GM12878 (cell line): ENCODE measurements around the gene SMCP. TPM values are rescaled to one million over a fixed set of nuclear protein-coding genes. Genes with fewer than 3 reads are reported as not detected.

Source experiments
- ATAC-seq: fragments of 200-7000 bp; cut with Tn5 transposase; 3 replicates; pipeline ENCODE4 v1.9.1; 2020; ENCODE audit warnings: mild to moderate bottlenecking, moderate library complexity
- BruUV-seq: library from RNA; stranded (reverse); fragments of 400-500 nt; replicated peaks from 2 replicates; lab custom pipeline; 2021; lab: Mats Ljungman, UMichigan
- CTCF ChIA-PET: fragments of 300-600 bp; sonication (Branson Sonifier 250); formaldehyde crosslinking; extraction: SDS; loops from one replicate; lab custom pipeline; 2021; ENCODE audit warnings: inconsistent platforms; lab: Yijun Ruan, JAX
- POLR2A ChIA-PET: fragments of 350-600 bp; formaldehyde crosslinking; extraction: SDS; loops from one replicate; lab custom pipeline; 2021; ENCODE audit warnings: inconsistent platforms; lab: Charles Lee
- RAD21 ChIA-PET: fragments of 300-600 bp; sonication (Branson Sonifier 250); formaldehyde crosslinking; loops from one replicate; lab custom pipeline; 2023; ENCODE audit warnings: antibody characterized with exemption; ENCODE audit not compliant: unreplicated experiment; lab: Charles Lee
- SMC1A ChIA-PET: fragments of 300-600 bp; sonication (Branson Sonifier 250); formaldehyde crosslinking; loops from one replicate; lab custom pipeline; 2023; ENCODE audit not compliant: unreplicated experiment, uncharacterized antibody; lab: Charles Lee
- DNase-seq: peaks from one replicate; pipeline ENCODE4 v3.0.0-alpha.2; 2011; ENCODE audit warnings: low read depth, low spot score
- FAIRE-seq: peaks from 3 replicates; lab custom pipeline; 2011; peaks lifted over from hg19 to GRCh38; lab: Jason Lieb, UNC
- H2AFZ ChIP-seq: 2 replicates; pipeline ENCODE4 v1.6.0; 2011; ENCODE audit warnings: low read depth, low read length, control low read depth; ENCODE audit not compliant: control insufficient read depth
- H3K27ac ChIP-seq: 2 replicates; pipeline ENCODE4 v1.5.1; 2011; ENCODE audit warnings: control low read depth; ENCODE audit not compliant: control insufficient read depth, insufficient read depth
- H3K27me3 ChIP-seq, 2 experiments: replicated peaks in 1 of 2; 2 replicates each; pipeline versions ENCODE4 v1.6.0 to v1.6.1; 2011; ENCODE audit warnings: low read length in 1 of 2; ENCODE audit not compliant: control insufficient read depth in 2 of 2, insufficient read depth in 2 of 2
- H3K36me3 ChIP-seq, 2 experiments: 2 replicates each; pipeline ENCODE4 v1.5.1; 2011; ENCODE audit warnings: low read length in 1 of 2; ENCODE audit not compliant: control insufficient read depth in 2 of 2, insufficient read depth in 2 of 2
- H3K4me1 ChIP-seq: 2 replicates; pipeline ENCODE4 v1.6.1; 2011; ENCODE audit warnings: mild to moderate bottlenecking, low read length, moderate library complexity, mixed read lengths; ENCODE audit not compliant: control insufficient read depth, insufficient read depth
- H3K4me2 ChIP-seq: 2 replicates; pipeline ENCODE4 v1.6.0; 2011; ENCODE audit warnings: control low read depth; ENCODE audit not compliant: control insufficient read depth, insufficient read depth
- H3K4me3 ChIP-seq: fragments of 200-600 bp; sonication (generic); 2 replicates; pipeline ENCODE4 v1.5.1; 2016
- H3K79me2 ChIP-seq: 2 replicates; pipeline ENCODE4 v1.6.0; 2011; ENCODE audit warnings: low read length; ENCODE audit not compliant: control insufficient read depth, insufficient read depth
- H3K9ac ChIP-seq: 2 replicates; pipeline ENCODE4 v1.8.0; 2011; ENCODE audit warnings: low read length, control low read depth, mixed read lengths; ENCODE audit not compliant: control insufficient read depth, insufficient read depth
- H3K9me3 ChIP-seq: replicated peaks from 3 replicates; pipeline ENCODE4 v1.5.1; 2011; ENCODE audit warnings: mild to moderate bottlenecking, low read length; ENCODE audit not compliant: control insufficient read depth, insufficient read depth
- H4K20me1 ChIP-seq: 2 replicates; pipeline ENCODE4 v1.6.0; 2011; ENCODE audit not compliant: control insufficient read depth, insufficient read depth
- ATF7 ChIP-seq: fragments of 450-650 bp; IDR thresholded peaks from 2 replicates; pipeline ENCODE4 v1.6.1; 2016; ENCODE audit warnings: low read depth, mild to moderate bottlenecking
- CHD1 ChIP-seq: IDR thresholded peaks from 2 replicates; pipeline ENCODE4 v1.6.1; 2012; ENCODE audit warnings: low read depth, low read length, improper control_type of control experiment
- CUX1 ChIP-seq: IDR thresholded peaks from 2 replicates; pipeline ENCODE4 v1.6.1; 2012; ENCODE audit warnings: improper control_type of control experiment, low read depth, low read length; ENCODE audit not compliant: insufficient replicate concordance
- ESRRA ChIP-seq: IDR thresholded peaks from 2 replicates; pipeline ENCODE4 v1.6.1; 2012; ENCODE audit warnings: mild to moderate bottlenecking, low read length, improper control_type of control experiment
- PAX5 ChIP-seq: IDR thresholded peaks from 2 replicates; pipeline ENCODE4 v1.6.1; 2011; ENCODE audit warnings: low read depth, low read length, borderline replicate concordance
- PAX8 ChIP-seq: fragments of 450-650 bp; IDR thresholded peaks from 2 replicates; pipeline ENCODE4 v1.6.1; 2017; ENCODE audit warnings: mild to moderate bottlenecking, moderate library complexity
- RAD51 ChIP-seq: fragments of 450-650 bp; IDR thresholded peaks from 2 replicates; pipeline ENCODE4 v1.6.1; 2016; ENCODE audit warnings: moderate library complexity, mild to moderate bottlenecking, inconsistent platforms
- RB1 ChIP-seq: fragments of 450-650 bp; formaldehyde crosslinking; IDR thresholded peaks from 2 replicates; pipeline ENCODE4 v1.6.1; 2017; ENCODE audit warnings: mild to moderate bottlenecking, borderline replicate concordance
- SMAD1 ChIP-seq: fragments of 450-650 bp; IDR thresholded peaks from 2 replicates; pipeline ENCODE4 v1.6.1; 2018; ENCODE audit warnings: mild to moderate bottlenecking, low read depth; ENCODE audit not compliant: partially characterized antibody
- SMARCA5 ChIP-seq: fragments of 450-650 bp; IDR thresholded peaks from 2 replicates; pipeline ENCODE4 v1.6.1; 2017; ENCODE audit warnings: mild to moderate bottlenecking
- ZNF217 ChIP-seq: fragments of 450-650 bp; IDR thresholded peaks from 2 replicates; pipeline ENCODE4 v1.6.1; 2017; ENCODE audit warnings: antibody characterized with exemption, mild to moderate bottlenecking
- WGBS: methylation state at CpG from one replicate; pipeline ENCODE4 v1.1.6; 2016; ENCODE audit warnings: low lambda C conversion rate; ENCODE audit not compliant: insufficient replicate concordance, insufficient coverage; ENCODE audit errors: missing lambda C conversion rate; 5-methylcytosine and 5-hydroxymethylcytosine counted together
- in situ Hi-C: fragments of 300-500 bp; cut with MboI; formaldehyde crosslinking; loops from 9 replicates; pipeline ENCODE4 v1.14.3; 2018; ENCODE audit warnings: mixed read lengths
- intact Hi-C: fragments of 100-400 bp; cut with micrococcal nuclease; formaldehyde crosslinking; loops from one replicate; pipeline ENCODE4 v1.14.2; 2022; ENCODE audit not compliant: unreplicated experiment
- polyA plus RNA-seq, 11 experiments: library from polyadenylated mRNA; depleted of rRNA in 4 of 11; unstranded in 6 of 11; stranded (reverse) in 5 of 11; fragments of >200 nt; fragmentation: Nextera tagmentation in 4 of 11; fragmentation: Illumina TruSeq in 1 of 11; extraction: Ambion mirVana in 4 of 11; extraction: Trizol in 1 of 11; gene quantifications; 1 replicate in 1 of 11; 2 replicates in 10 of 11; pipeline versions ENCODE4 v1.2.1 to v1.2.3, GENCODE V29; 2011 to 2016; ENCODE audit warnings: inconsistent platforms in 2 of 11, missing spikeins in 2 of 11, low read depth in 1 of 11
- total RNA-seq, 4 experiments: library from RNA; depleted of rRNA in 3 of 4; stranded (reverse); fragments of >200 nt in 3 of 4; fragmentation: Illumina TruSeq in 1 of 4; extraction: Trizol in 1 of 4; gene quantifications; 2 replicates each; pipeline versions ENCODE4 v1.2.1 to v1.2.3, GENCODE V29; 2013 to 2021
- TF ChIP-seq, protein P1 (sequence below): IDR thresholded peaks from 2 replicates; pipeline ENCODE4 v1.6.1; 2011; ENCODE audit warnings: low read depth, low read length, improper control_type of control experiment, borderline replicate concordance
- TF ChIP-seq, protein P2 (sequence below): IDR thresholded peaks from 2 replicates; pipeline ENCODE4 v1.6.1; 2011; ENCODE audit warnings: borderline replicate concordance, low read depth, mild to moderate bottlenecking, moderate library complexity, low read length; ENCODE audit not compliant: insufficient read depth, poor library complexity, severe bottlenecking
- TF ChIP-seq, protein P3 (sequence below): IDR thresholded peaks from 2 replicates; pipeline ENCODE4 v1.6.1; 2012; ENCODE audit warnings: mild to moderate bottlenecking, low read depth, low read length

Gene SMCP
- total and polyA plus RNA-seq, 10 of the 15 experiments (the other 5 are each of a cell fraction or from before 2014, with no cell fraction given): 0.16 to 0.69 (median 0.27) TPM; not detected in 7

DNA sequence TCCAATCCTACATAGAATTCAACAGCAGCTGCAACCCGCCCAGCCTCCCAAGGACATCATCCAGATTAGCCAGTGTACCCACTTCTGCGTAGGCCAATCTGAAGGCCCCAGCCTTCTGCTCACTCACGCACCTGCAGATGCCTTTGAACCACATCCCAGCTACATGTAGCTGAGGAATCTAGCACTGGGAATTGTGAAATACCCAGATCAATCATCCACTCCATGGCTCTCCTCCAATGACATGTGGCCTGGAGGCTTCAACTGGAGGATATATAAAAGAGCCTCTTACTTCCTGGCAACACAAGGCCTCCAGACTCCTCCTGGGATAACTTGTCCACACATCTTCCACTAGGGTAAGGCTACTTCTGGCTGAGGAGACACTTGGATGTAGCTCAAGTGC lies 35.6 kb upstream of the SMCP start, which contains the start of gene LCE6A:
Gene LCE6A (plus strand): TSS at position 301 of the 400 bp plus-strand sequence. CDS start 665 bp downstream, outside the sequence.
- H3K9me3 ChIP-seq: no peaks in the 10 kb centered on the region
- RAD21 ChIA-PET: no interaction called here
- no peak for FAIRE-seq
- H2AFZ ChIP-seq: no peak within 1 kb of the TSS
- BruUV-seq: no TSS peak
- H3K27ac ChIP-seq: no peak within 1 kb of the TSS
- intact Hi-C loops: no loop called here
- no peak for DNase-seq
- no peak for ATAC-seq
- H3K36me3 ChIP-seq: no peaks in the 10 kb centered on the region
- H3K9ac ChIP-seq: no peak within 1 kb of the TSS
- no peak within 1 kb of the TSS for H3K4me2 ChIP-seq
- POLR2A ChIA-PET: no interaction called here
- H3K79me2 ChIP-seq: no peaks in the 10 kb centered on the region
- no peaks in the 10 kb centered on the region for H4K20me1 ChIP-seq
- no peaks in the 10 kb centered on the region for H3K27me3 ChIP-seq
- TF ChIP-seq SMAD1: no peak
- TF ChIP-seq CHD1: no peak
- TF ChIP-seq, protein P1, sequence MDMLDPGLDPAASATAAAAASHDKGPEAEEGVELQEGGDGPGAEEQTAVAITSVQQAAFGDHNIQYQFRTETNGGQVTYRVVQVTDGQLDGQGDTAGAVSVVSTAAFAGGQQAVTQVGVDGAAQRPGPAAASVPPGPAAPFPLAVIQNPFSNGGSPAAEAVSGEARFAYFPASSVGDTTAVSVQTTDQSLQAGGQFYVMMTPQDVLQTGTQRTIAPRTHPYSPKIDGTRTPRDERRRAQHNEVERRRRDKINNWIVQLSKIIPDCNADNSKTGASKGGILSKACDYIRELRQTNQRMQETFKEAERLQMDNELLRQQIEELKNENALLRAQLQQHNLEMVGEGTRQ: no peak
- TF ChIP-seq RAD51: no peak
- TF ChIP-seq PAX8: no peak
- no peak for TF ChIP-seq PAX5
- no peak for TF ChIP-seq CUX1
- no peak for TF ChIP-seq RB1
- TF ChIP-seq, protein P2, sequence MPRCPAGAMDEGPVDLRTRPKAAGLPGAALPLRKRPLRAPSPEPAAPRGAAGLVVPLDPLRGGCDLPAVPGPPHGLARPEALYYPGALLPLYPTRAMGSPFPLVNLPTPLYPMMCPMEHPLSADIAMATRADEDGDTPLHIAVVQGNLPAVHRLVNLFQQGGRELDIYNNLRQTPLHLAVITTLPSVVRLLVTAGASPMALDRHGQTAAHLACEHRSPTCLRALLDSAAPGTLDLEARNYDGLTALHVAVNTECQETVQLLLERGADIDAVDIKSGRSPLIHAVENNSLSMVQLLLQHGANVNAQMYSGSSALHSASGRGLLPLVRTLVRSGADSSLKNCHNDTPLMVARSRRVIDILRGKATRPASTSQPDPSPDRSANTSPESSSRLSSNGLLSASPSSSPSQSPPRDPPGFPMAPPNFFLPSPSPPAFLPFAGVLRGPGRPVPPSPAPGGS: no peak
- TF ChIP-seq, protein P3, sequence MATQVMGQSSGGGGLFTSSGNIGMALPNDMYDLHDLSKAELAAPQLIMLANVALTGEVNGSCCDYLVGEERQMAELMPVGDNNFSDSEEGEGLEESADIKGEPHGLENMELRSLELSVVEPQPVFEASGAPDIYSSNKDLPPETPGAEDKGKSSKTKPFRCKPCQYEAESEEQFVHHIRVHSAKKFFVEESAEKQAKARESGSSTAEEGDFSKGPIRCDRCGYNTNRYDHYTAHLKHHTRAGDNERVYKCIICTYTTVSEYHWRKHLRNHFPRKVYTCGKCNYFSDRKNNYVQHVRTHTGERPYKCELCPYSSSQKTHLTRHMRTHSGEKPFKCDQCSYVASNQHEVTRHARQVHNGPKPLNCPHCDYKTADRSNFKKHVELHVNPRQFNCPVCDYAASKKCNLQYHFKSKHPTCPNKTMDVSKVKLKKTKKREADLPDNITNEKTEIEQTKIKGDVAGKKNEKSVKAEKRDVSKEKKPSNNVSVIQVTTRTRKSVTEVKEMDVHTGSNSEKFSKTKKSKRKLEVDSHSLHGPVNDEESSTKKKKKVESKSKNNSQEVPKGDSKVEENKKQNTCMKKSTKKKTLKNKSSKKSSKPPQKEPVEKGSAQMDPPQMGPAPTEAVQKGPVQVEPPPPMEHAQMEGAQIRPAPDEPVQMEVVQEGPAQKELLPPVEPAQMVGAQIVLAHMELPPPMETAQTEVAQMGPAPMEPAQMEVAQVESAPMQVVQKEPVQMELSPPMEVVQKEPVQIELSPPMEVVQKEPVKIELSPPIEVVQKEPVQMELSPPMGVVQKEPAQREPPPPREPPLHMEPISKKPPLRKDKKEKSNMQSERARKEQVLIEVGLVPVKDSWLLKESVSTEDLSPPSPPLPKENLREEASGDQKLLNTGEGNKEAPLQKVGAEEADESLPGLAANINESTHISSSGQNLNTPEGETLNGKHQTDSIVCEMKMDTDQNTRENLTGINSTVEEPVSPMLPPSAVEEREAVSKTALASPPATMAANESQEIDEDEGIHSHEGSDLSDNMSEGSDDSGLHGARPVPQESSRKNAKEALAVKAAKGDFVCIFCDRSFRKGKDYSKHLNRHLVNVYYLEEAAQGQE: no peak
- TF ChIP-seq ZNF217: no peak
- TF ChIP-seq ATF7: no peak
- no peak for TF ChIP-seq SMARCA5
- no peak for TF ChIP-seq ESRRA
- TF ChIP-seq, all 136 proteins: peak for 0
- WGBS: 22% methylated on average over 3 of the region's 3 CpGs
- SMC1A ChIA-PET: interaction anchor here (0.6 kb wide), 1 partner anchor 107 kb away, joined by 3 read pairs; no protein-coding TSS in a partner anchor
- CTCF ChIA-PET: no interaction called here
- in situ Hi-C loops: no loop called here
- Histone ChIP-seq H3K4me1 (no peaks in the 10 kb centered on the region), H3K4me3 (no peak within 1 kb of the TSS)
